Measurements from ENCODE around the gene RTL10.

The RTL10 gene

GRCh38 chr22:19815823-19816290 lies 38.8 kb downstream of the RTL10 start:
- H3K27ac ChIP-seq = no peak overlapping the region
- no peak overlapping the region for H3K4me3 ChIP-seq (ENCODE audit: low read depth in 1 of 2, low read length in 1 of 2)
- H3K27me3 ChIP-seq = no peaks in the 10 kb centered on the region
- no peaks in the 10 kb centered on the region for H3K36me3 ChIP-seq
- no peaks in the 10 kb centered on the region for H3K4me1 ChIP-seq (ENCODE audit: control insufficient read depth in 1 of 2, insufficient read depth in 1 of 2, low read depth in 1 of 2, low read length in 1 of 2)
- H3K9me3 ChIP-seq = no peaks in the 10 kb centered on the region
- TF ChIP-seq, protein P1, sequence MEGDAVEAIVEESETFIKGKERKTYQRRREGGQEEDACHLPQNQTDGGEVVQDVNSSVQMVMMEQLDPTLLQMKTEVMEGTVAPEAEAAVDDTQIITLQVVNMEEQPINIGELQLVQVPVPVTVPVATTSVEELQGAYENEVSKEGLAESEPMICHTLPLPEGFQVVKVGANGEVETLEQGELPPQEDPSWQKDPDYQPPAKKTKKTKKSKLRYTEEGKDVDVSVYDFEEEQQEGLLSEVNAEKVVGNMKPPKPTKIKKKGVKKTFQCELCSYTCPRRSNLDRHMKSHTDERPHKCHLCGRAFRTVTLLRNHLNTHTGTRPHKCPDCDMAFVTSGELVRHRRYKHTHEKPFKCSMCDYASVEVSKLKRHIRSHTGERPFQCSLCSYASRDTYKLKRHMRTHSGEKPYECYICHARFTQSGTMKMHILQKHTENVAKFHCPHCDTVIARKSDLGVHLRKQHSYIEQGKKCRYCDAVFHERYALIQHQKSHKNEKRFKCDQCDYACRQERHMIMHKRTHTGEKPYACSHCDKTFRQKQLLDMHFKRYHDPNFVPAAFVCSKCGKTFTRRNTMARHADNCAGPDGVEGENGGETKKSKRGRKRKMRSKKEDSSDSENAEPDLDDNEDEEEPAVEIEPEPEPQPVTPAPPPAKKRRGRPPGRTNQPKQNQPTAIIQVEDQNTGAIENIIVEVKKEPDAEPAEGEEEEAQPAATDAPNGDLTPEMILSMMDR (IDR thresholded peaks at IDR 0.05) = no peak

GRCh38 chr22:19815093-19815822 lies 39.4 kb downstream of the RTL10 start:
- H3K27ac ChIP-seq = no peak overlapping the region
- H3K36me3 ChIP-seq = no peaks in the 10 kb centered on the region
- no peaks in the 10 kb centered on the region for H3K4me1 ChIP-seq (ENCODE audit: control insufficient read depth in 1 of 2, insufficient read depth in 1 of 2, low read depth in 1 of 2, low read length in 1 of 2)
- no peak overlapping the region for H3K4me3 ChIP-seq (ENCODE audit: low read depth in 1 of 2, low read length in 1 of 2)
- no peaks in the 10 kb centered on the region for H3K9me3 ChIP-seq
- H3K27me3 ChIP-seq = no peaks in the 10 kb centered on the region
- TF ChIP-seq, protein P1 (IDR thresholded peaks at IDR 0.05) = no peak

GRCh38 chr22:19814428-19814827 lies 40.2 kb downstream of the RTL10 start:
- no peaks in the 10 kb centered on the region for H3K9me3 ChIP-seq
- TF ChIP-seq, protein P1 (IDR thresholded peaks at IDR 0.05) = no peak
- H3K36me3 ChIP-seq = no peaks in the 10 kb centered on the region
- H3K4me1 ChIP-seq (ENCODE audit: control insufficient read depth in 1 of 2, insufficient read depth in 1 of 2, low read depth in 1 of 2, low read length in 1 of 2) = no peaks in the 10 kb centered on the region
- no peak overlapping the region for H3K27ac ChIP-seq
- no peaks in the 10 kb centered on the region for H3K27me3 ChIP-seq
- no peak overlapping the region for H3K4me3 ChIP-seq (ENCODE audit: low read depth in 1 of 2, low read length in 1 of 2)

- H3K27me3 ChIP-seq = no peaks in the 10 kb centered on the region
- no peak overlapping the region for H3K4me3 ChIP-seq (ENCODE audit: low read depth in 1 of 2, low read length in 1 of 2)
- H3K27ac ChIP-seq = no peak overlapping the region
- TF ChIP-seq, protein P1 (IDR thresholded peaks at IDR 0.05) = no peak
- H3K36me3 ChIP-seq = no peaks in the 10 kb centered on the region
- no peaks in the 10 kb centered on the region for H3K4me1 ChIP-seq (ENCODE audit: control insufficient read depth in 1 of 2, insufficient read depth in 1 of 2, low read depth in 1 of 2, low read length in 1 of 2)
- no peaks in the 10 kb centered on the region for H3K9me3 ChIP-seq
Measured at GRCh38 chr22:19812910-19813309, 41.8 kb downstream of the RTL10 start.

- H3K27me3 ChIP-seq = no peaks in the 10 kb centered on the region
- no peaks in the 10 kb centered on the region for H3K36me3 ChIP-seq
- H3K4me1 ChIP-seq (ENCODE audit: control insufficient read depth in 1 of 2, insufficient read depth in 1 of 2, low read depth in 1 of 2, low read length in 1 of 2) = no peaks in the 10 kb centered on the region
- TF ChIP-seq, protein P1 (IDR thresholded peaks at IDR 0.05) = no peak
- H3K4me3 ChIP-seq (ENCODE audit: low read depth in 1 of 2, low read length in 1 of 2) = no peak overlapping the region
- H3K9me3 ChIP-seq = no peaks in the 10 kb centered on the region
- no peak overlapping the region for H3K27ac ChIP-seq
Measured at GRCh38 chr22:19811811-19812771, 42.6 kb downstream of the RTL10 start.

Measured in neutrophil (primary cell).